GM12864 (cell line): ENCODE measurements around the gene PGGHG.

ENCODE experiments used
- DNase-seq: peaks from one replicate; pipeline ENCODE4 v3.0.0-alpha.2; 2011; ENCODE audit warnings: low read depth
- H3K4me3 ChIP-seq: 2 replicates; pipeline ENCODE4 v1.5.1; 2011; ENCODE audit warnings: mild to moderate bottlenecking, low read depth, low read length, control low read depth
- TF ChIP-seq, protein P1 (sequence below): IDR thresholded peaks from 2 replicates; pipeline ENCODE4 v1.5.1; 2011; ENCODE audit warnings: low read depth, mild to moderate bottlenecking, moderate library complexity, low read length, control low read depth, inconsistent platforms; ENCODE audit errors: missing control alignments

The PGGHG gene

DNA sequence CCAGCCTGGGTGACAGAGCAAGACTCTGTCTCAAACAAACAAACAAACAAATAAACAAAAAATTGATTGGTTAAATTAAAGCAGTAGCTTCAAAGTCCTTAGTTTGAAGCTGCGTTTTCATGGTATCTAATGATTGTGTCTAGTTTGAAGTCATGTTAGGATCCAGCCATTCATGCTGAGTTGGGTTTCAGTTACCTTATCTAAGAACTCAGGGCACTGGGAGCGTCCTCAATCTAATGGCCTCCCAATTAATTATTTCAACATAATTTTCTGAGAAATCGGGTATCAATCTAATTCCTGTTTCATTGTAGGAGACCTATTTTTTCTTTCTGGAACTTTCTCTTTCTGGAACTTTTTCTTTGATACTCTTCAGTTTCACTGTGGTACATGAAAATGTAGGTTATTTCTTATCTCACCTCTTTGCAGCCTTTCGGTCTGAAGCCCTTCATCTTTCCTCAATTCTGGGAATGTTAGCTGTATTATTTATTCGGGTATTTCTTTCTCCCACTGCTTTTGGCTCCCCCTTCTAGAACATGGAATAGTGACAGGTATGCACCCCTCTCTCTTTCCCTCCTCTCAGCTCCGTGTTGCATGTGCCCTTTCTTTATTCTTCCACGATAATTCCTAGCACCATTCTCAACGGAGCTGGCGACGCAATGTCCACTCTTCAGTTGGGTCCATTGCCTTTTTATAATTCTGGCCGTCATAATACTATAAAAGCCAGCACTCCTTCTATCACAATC, 56.1 kb downstream of the PGGHG start:
- TF ChIP-seq, protein P1, sequence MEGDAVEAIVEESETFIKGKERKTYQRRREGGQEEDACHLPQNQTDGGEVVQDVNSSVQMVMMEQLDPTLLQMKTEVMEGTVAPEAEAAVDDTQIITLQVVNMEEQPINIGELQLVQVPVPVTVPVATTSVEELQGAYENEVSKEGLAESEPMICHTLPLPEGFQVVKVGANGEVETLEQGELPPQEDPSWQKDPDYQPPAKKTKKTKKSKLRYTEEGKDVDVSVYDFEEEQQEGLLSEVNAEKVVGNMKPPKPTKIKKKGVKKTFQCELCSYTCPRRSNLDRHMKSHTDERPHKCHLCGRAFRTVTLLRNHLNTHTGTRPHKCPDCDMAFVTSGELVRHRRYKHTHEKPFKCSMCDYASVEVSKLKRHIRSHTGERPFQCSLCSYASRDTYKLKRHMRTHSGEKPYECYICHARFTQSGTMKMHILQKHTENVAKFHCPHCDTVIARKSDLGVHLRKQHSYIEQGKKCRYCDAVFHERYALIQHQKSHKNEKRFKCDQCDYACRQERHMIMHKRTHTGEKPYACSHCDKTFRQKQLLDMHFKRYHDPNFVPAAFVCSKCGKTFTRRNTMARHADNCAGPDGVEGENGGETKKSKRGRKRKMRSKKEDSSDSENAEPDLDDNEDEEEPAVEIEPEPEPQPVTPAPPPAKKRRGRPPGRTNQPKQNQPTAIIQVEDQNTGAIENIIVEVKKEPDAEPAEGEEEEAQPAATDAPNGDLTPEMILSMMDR = no peak
- no peak for DNase-seq
- H3K4me3 ChIP-seq = no peak overlapping the region
